GM10847 (cell line): ENCODE data around the gene SLC35F1.

Experiments used
- POLR2A ChIP-seq: IDR thresholded peaks from 2 replicates; pipeline ENCODE4 v1.6.1; 2011; ENCODE audit not compliant: insufficient read length; ENCODE audit errors: extremely low read depth

The SLC35F1 gene

DNA sequence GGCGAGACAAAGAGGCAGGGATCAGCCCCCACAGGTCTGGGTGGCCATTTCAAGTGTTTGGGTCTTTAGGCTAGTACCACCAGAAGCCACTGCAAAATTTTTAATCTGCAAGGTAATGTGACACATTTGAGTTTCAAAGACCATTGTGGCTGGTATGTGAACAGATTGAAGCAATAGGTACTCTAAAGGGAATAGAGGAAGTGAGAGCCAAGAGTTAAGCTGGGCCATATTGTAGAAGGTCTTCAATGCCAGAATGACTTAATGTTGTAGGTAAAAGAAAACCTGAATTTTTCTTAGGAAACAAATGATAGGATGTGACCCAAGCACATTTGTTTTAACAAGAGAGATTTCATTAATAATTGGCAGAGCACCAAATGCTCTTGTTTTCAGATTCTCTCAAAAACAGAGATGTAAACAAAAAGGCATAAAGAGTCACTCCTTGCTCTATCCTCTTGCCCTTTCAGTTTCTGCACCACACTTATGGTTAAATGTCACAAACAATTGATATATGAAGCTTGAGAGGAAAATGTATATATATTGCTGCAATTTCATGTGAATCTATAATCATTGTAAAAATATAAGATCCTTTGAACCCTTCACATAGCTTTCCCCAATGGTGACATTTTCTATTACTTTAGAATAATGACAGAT, 333.9 kb downstream of the SLC35F1 start:
- no peak for TF ChIP-seq POLR2A

DNA sequence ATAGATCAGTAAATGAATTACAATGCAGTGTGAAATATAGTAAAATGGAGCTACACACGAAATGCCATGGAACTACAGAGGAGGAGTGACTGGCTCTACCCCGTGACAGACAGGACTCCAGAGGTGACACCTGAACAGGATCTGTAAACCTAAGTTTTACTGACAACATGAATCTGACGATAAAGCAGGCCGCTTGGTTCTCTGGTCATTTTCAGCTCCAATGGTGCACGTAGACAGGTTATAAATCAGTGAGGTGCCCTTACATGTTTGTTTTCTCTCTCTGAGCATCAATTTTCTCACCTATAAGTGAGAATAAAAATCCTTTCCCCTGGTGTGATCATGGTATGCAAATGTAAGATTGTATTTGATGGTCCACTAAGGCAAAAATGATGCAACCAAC, 339.3 kb downstream of the SLC35F1 start:
- no peak for TF ChIP-seq POLR2A

DNA sequence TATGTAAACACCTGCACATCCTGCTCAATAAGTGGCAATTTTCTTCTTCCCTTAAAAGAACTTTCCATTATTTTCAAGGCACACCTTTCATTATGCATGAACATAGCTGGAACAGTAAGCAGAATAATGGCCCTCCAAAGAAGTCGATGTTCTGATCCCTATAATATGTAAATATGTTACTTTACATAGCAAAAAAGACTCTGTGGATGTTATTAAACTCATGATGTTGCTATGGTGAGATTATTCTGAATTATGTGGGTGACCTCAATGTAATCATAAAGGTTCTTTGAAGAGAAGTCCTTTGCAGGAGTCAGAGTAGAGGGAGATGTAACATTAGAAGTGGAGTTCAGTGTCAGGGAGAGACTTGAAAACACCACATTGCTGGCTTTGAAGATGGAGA, 341.1 kb downstream of the SLC35F1 start:
- TF ChIP-seq POLR2A = no peak

GRCh38 chr6:118249680-118250079, 342.6 kb downstream of the SLC35F1 start:
- TF ChIP-seq POLR2A = no peak

GRCh38 chr6:118252474-118252873, 345.4 kb downstream of the SLC35F1 start:
- no peak for TF ChIP-seq POLR2A

DNA sequence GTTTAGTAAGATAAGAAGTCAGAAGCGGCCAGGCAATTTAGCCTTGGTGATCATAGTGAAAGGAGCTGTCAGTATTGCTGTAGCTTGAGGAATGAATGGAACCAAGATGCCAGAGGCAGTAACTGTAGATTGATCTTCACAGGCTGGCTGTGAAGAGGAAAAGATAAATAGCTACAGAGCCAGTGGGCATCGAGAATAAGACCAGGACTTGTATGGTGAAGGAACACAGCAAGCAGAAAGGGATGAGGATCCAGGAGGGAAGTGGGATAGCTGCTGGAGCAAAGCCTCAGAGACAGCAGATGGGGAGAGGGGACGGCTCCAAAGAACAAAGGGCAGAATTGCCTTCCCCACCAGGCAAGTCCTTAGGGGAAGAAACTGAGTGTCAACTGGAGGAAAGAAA, 346.7 kb downstream of the SLC35F1 start:
- no peak for TF ChIP-seq POLR2A

DNA sequence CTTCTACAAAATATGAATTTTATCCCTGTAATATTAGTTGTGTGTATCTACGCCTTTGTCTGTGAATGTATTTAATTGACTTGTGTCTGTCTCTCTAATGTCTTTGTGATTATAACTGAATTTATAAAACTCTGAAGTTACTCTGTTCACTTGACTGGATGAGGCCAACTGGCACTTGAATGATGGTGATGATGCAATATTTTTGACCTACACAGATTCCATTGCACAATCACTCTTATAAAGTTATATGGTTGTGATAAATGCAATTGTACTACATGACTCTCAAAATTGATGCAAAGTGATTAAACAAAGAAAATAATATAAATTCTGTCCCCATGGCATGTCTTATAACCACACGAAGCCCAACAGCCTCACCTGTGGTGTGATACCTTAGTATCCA, 353.8 kb downstream of the SLC35F1 start:
- no peak for TF ChIP-seq POLR2A

GRCh38 chr6:118263921-118264486, 356.9 kb downstream of the SLC35F1 start:
- no peak for TF ChIP-seq POLR2A

DNA sequence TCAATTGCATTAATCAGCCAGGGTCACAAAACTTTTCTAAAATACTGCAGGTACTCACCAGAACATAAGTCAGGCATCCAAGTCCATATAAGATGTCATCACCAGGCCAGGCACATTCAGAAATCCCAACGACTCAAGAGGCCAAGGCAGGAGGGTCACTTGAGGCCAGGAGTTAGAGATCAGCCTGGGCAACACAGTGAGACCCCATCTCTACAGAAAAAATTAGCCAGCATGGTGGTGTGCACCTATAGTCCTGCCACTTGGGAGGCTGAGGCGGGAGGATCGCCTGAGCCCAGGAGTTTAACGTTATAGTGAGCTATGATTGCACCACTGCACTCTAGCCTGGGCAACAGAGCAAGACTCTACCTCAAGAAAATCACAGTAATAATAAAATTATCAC, 362.6 kb downstream of the SLC35F1 start:
- no peak for TF ChIP-seq POLR2A

DNA sequence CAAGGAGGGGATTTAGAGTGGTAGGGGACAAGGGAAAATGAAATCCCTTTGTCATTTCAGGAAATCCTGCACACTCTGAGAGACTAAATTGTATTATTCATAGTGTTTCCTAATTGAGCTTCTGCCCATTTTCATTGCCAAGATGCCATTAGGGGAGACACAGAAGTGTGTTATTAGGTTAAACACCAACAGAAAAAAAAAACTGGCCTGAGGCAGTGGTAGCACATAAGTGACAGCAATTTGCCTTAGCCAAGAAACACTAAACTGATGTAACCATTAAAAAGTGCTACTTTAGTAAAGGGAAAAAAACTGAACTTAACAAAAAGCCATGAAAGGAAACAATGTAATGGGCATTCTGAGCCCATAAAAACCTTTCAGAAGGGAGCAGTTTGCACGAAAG, 370.6 kb downstream of the SLC35F1 start:
- TF ChIP-seq POLR2A = no peak

GRCh38 chr6:118280210-118280609, 373.1 kb downstream of the SLC35F1 start:
- no peak for TF ChIP-seq POLR2A

DNA sequence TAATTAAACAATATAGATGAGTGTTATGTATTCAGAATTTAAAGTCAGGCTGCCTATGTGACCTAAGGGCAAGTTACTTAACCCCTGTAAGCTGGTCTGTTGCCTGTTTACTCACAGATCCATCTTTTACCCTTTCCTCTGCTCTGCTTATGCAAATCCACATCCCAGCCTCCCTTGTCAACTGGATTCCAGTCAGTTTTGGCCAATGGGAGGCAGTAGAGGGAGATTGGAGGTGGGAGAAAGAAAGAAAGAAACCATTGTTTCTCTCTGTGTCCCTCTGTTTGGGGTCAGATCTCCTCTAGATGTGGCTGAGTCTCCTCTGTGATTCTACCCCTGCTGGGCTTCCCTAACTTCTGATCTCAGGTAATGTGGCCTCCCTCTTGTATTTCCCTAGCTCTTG, 374.2 kb downstream of the SLC35F1 start:
- TF ChIP-seq POLR2A = no peak

- no peak for TF ChIP-seq POLR2A
These were observed 376.7 kb downstream of the SLC35F1 start for GRCh38 chr6:118283766-118284165.

GRCh38 chr6:118284736-118285360, 377.8 kb downstream of the SLC35F1 start:
- no peak for TF ChIP-seq POLR2A

DNA sequence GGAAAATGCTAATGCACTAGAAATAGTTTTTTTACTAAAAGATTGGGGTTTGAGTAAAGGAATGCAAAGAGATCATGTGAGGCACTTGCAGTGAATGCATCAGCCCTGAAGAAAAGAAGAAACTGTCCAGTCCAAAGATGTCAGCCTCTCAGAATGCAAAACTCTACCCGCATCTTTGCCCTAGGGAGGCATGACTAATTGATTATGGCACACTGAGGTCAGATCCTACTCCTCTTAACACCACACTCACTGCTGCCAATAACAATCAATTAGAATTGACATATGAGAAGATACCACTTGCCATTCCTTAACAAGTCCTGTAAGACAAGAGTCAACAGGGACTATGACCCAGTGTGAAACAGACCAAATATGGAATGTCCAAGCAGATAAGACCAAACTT, 378.7 kb downstream of the SLC35F1 start:
- TF ChIP-seq POLR2A = no peak

DNA sequence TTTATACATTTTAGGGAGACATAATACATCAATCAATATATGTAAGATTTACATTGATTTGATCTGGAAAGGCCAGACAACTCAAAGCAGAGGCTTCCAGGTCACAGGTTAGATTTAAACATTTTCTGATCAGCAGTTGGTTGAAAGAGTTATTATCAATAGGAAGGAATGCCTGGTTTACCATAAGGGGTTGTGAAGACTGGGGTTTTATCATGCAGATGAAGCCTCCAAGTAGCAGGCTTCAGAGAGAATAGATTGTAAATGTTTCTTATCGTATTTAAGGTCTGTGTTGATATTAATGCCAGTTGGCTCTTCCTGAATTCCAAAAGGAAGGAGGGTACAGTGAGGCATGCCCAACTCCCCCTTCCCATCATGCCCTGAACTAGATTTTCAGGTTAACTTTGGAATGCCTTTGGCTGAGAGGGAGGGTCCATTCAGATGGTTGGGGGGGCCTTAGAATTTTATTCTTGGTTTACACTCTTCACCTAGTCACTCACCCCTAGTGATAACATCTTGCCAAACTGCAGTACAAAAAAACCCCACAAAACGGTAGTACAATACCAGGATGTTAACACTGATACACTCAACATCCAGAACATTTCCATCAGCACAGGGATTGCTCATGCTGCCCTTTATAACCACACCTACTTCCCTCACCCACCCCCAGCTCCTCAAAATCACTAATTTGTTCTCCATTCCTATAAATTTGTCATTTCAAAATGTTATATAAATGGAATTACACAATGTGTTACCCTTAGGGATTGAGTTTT, 381.5 kb downstream of the SLC35F1 start:
- no peak for TF ChIP-seq POLR2A
